Endodermal cell (in vitro differentiated cells): ENCODE measurements around the gene DENND4B. TPM values are rescaled to one million over a fixed set of nuclear protein-coding genes. Genes with fewer than 3 reads are reported as not detected.
"Not testable (repeated sequence)": the region's sequence is repeated elsewhere in the genome, so short reads cannot be mapped to it uniquely, and the experiment has no call there.

Experiments used
- DNase-seq: peaks from one replicate; pipeline ENCODE4 v3.0.0-alpha.2; 2017
- H3K27ac ChIP-seq: 2 replicates; pipeline ENCODE4 v1.5.1; 2013; ENCODE audit warnings: mild to moderate bottlenecking, low read depth, low read length, moderate library complexity
- H3K27me3 ChIP-seq: 2 replicates; pipeline ENCODE4 v1.6.1; 2013; ENCODE audit warnings: mild to moderate bottlenecking, low read length, moderate library complexity; ENCODE audit not compliant: insufficient read depth, control insufficient read depth, poor library complexity, severe bottlenecking
- H3K36me3 ChIP-seq: 2 replicates; pipeline ENCODE4 v1.7.0; 2013; ENCODE audit warnings: mild to moderate bottlenecking, low read length, moderate library complexity; ENCODE audit not compliant: control insufficient read depth, insufficient read depth
- H3K4me1 ChIP-seq: one replicate; pipeline ENCODE4 v1.7.0; 2013; ENCODE audit warnings: low read length; ENCODE audit not compliant: control insufficient read depth, insufficient read depth
- H3K4me3 ChIP-seq: 2 replicates; pipeline ENCODE4 v1.5.1; 2013; ENCODE audit warnings: mild to moderate bottlenecking, low read length, moderate library complexity
- H3K9ac ChIP-seq: 2 replicates; pipeline ENCODE4 v1.6.1; 2013; ENCODE audit warnings: mild to moderate bottlenecking, low read length, moderate library complexity; ENCODE audit not compliant: poor library complexity, severe bottlenecking; ENCODE audit errors: extremely low read depth
- H3K9me3 ChIP-seq: 2 replicates; pipeline ENCODE4 v1.6.1; 2013; ENCODE audit warnings: mild to moderate bottlenecking, low read length, moderate library complexity; ENCODE audit not compliant: control insufficient read depth
- H3K27ac Mint-ChIP-seq: 2 replicates; pipeline ENCODE4 v1.8.0; 2020; ENCODE audit warnings: mixed read lengths
- H3K27me3 Mint-ChIP-seq: 2 replicates; pipeline ENCODE4 v1.8.0; 2021; ENCODE audit warnings: mild to moderate bottlenecking, mixed read lengths; ENCODE audit not compliant: insufficient read depth
- H3K36me3 Mint-ChIP-seq: 2 replicates; pipeline ENCODE4 v1.8.0; 2020; ENCODE audit warnings: low read depth, mixed read lengths
- H3K4me1 Mint-ChIP-seq: 2 replicates; pipeline ENCODE4 v1.8.0; 2020; ENCODE audit warnings: mixed read lengths
- H3K4me3 Mint-ChIP-seq: 2 replicates; pipeline ENCODE4 v1.8.0; 2020; ENCODE audit warnings: mild to moderate bottlenecking, moderate library complexity, mixed read lengths
- H3K9me3 Mint-ChIP-seq: 2 replicates; pipeline ENCODE4 v1.8.0; 2020; ENCODE audit warnings: mild to moderate bottlenecking, mixed read lengths
- WGBS, 2 experiments: methylation state at CpG; one replicate each; pipeline versions ENCODE4 v1.1.5 to v1.1.7; 2013; ENCODE audit warnings: missing lambda C conversion rate in 2 of 2, mixed read lengths in 1 of 2; ENCODE audit not compliant: insufficient coverage in 1 of 2, insufficient read length in 1 of 2; 5-methylcytosine and 5-hydroxymethylcytosine counted together
- total RNA-seq, 2 donors: library from RNA; stranded (reverse); fragmentation: NEBNext Ultra II Directional in 1 of 2; extraction: Animal tissue kit (Norgen Biotek cat#: 25700) in 1 of 2; gene quantifications; 2 replicates in 1 of 2; 3 replicates in 1 of 2; pipeline ENCODE4 v1.2.1, GENCODE V29; 2021
- TF ChIP-seq, protein P1 (sequence below): fragments of 200-600 bp; sonication (generic); conservative IDR thresholded peaks from 2 replicates; pipeline ENCODE4 v1.5.0; 2021; ENCODE audit warnings: antibody characterized with exemption, mild to moderate bottlenecking

The DENND4B gene
- total RNA-seq, 2 donors from 2014 or later = 89.5 to 115 TPM

GRCh38 chr1:153903841-153904455, 42.6 kb downstream of the DENND4B start:
- H3K27ac Mint-ChIP-seq = peak overlapping the region; percentile 52
- H3K9me3 Mint-ChIP-seq = peaks cover 2% of the 10 kb centered on the region
- Histone ChIP-seq H3K27me3 (no peaks in the 10 kb centered on the region), H3K9me3 (no peaks in the 10 kb centered on the region), H3K9ac (no peak overlapping the region), H3K27ac (no peak overlapping the region), H3K4me3 (no peak overlapping the region), H3K4me1 (no peaks in the 10 kb centered on the region), H3K36me3 (peaks cover 29% of the 10 kb centered on the region)
- H3K36me3 Mint-ChIP-seq = peaks cover 35% of the 10 kb centered on the region
- no peak for DNase-seq
- TF ChIP-seq, protein P1, sequence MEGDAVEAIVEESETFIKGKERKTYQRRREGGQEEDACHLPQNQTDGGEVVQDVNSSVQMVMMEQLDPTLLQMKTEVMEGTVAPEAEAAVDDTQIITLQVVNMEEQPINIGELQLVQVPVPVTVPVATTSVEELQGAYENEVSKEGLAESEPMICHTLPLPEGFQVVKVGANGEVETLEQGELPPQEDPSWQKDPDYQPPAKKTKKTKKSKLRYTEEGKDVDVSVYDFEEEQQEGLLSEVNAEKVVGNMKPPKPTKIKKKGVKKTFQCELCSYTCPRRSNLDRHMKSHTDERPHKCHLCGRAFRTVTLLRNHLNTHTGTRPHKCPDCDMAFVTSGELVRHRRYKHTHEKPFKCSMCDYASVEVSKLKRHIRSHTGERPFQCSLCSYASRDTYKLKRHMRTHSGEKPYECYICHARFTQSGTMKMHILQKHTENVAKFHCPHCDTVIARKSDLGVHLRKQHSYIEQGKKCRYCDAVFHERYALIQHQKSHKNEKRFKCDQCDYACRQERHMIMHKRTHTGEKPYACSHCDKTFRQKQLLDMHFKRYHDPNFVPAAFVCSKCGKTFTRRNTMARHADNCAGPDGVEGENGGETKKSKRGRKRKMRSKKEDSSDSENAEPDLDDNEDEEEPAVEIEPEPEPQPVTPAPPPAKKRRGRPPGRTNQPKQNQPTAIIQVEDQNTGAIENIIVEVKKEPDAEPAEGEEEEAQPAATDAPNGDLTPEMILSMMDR = no peak
- H3K27me3 Mint-ChIP-seq = no peaks in the 10 kb centered on the region
- H3K4me1 Mint-ChIP-seq = no peaks in the 10 kb centered on the region
- H3K4me3 Mint-ChIP-seq = no peak overlapping the region
- 94 to 97% methylated on average over 13 to 14 of the region's 14 CpGs for WGBS, 2 experiments

DNA sequence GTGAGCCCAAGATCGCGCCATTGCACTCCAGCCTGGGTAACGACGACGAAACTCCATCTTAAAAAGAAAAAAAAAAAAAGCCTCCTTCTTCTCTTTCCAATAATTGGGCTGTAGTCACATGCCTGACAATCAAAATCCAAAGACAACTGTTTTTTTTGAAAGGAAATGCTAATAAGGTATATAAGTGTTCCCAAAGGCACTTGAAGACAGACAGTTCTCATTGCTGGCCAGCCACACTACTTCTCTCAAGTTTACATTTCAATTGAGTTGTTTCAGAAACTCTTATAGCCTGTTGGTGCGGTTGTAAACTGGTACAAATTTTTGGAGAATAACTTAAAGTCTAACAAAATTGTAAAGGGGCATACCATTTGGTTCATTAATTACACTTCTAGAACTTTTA, 47.0 kb downstream of the DENND4B start:
- Mint-ChIP-seq H3K4me1 (no peaks in the 10 kb centered on the region), H3K27me3 (no peaks in the 10 kb centered on the region), H3K27ac (no peak overlapping the region), H3K36me3 (peaks cover 30% of the 10 kb centered on the region), H3K4me3 (no peak overlapping the region), H3K9me3 (no peaks in the 10 kb centered on the region)
- Histone ChIP-seq H3K4me1 (no peaks in the 10 kb centered on the region), H3K9me3 (no peaks in the 10 kb centered on the region), H3K9ac (no peak overlapping the region), H3K36me3 (peaks cover 33% of the 10 kb centered on the region), H3K4me3 (no peak overlapping the region), H3K27me3 (no peaks in the 10 kb centered on the region), H3K27ac (peak overlapping the region; percentile 38)
- 95% methylated on average over 5 of the region's 6 CpGs; no CpG with 5 or more reads in 1 of the 2 experiments for WGBS, 2 experiments
- DNase-seq = no peak
- TF ChIP-seq, protein P1 = no peak

- peaks cover 47% of the 10 kb centered on the region for H3K36me3 Mint-ChIP-seq
- not testable (repeated sequence) for DNase-seq, H3K27ac ChIP-seq, H3K4me1 Mint-ChIP-seq, H3K4me3 ChIP-seq, H3K4me3 Mint-ChIP-seq, H3K4me1 ChIP-seq, H3K27me3 Mint-ChIP-seq, H3K9ac ChIP-seq, H3K9me3 ChIP-seq, H3K27me3 ChIP-seq, H3K9me3 Mint-ChIP-seq, H3K27ac Mint-ChIP-seq
- 100% methylated on average over 1 of the region's 1 CpG for WGBS, 2 experiments
- peaks cover 49% of the 10 kb centered on the region for H3K36me3 ChIP-seq
These were observed 50.7 kb downstream of the DENND4B start for GRCh38 chr1:153895866-153896265.

DNA sequence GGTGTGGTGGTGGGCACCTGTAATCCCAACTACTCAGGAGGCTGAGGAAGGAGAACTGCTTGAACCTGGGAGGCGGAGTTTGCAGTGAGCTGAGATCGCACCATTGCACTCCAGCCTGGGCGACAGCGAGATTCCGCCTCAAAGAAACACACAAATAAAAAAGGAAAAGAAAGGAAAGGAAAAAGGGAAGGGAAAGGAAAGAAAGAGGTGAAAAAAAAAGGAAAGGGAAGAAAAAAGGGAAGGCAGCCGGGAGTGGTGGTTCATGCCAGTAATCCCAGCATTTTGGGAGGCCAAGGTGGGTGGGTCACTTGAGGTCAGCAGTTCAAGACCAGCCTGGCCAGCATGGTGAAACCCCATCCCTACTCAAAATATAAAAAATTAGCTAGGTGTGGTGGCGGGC, 55.5 kb downstream of the DENND4B start:
- H3K27ac ChIP-seq, H3K4me1 ChIP-seq, H3K9ac ChIP-seq, H3K9me3 Mint-ChIP-seq, H3K27me3 Mint-ChIP-seq, H3K9me3 ChIP-seq, H3K4me1 Mint-ChIP-seq, H3K4me3 Mint-ChIP-seq, H3K4me3 ChIP-seq, H3K27ac Mint-ChIP-seq, H3K27me3 ChIP-seq, DNase-seq: not testable (repeated sequence)
- WGBS, 2 experiments = 92 to 100% methylated on average over 5 to 7 of the region's 7 CpGs
- peaks cover 54% of the 10 kb centered on the region for H3K36me3 Mint-ChIP-seq
- peaks cover 57% of the 10 kb centered on the region for H3K36me3 ChIP-seq
